Fibroblast of lung (primary cell): ENCODE results near the gene HLA-DRB1. TPM values are rescaled to one million over a fixed set of nuclear protein-coding genes. Genes with fewer than 3 reads are reported as not detected.
"Not testable (repeated sequence)": the region's sequence is repeated elsewhere in the genome, so short reads cannot be mapped to it uniquely, and the experiment has no call there.

Experiments
- DNase-seq, 2 donors: peaks; one replicate each; pipeline versions ENCODE4 v3.0.0 to v3.0.0-alpha.2; 2010; ENCODE audit warnings: low read depth in 2 of 2
- H2AFZ ChIP-seq: 2 replicates; pipeline ENCODE4 v1.5.1; 2012; ENCODE audit warnings: low read length, control low read depth, inconsistent platforms
- H3K27ac ChIP-seq: 2 replicates; pipeline ENCODE4 v1.5.1; 2011; ENCODE audit warnings: low read length, control low read depth; ENCODE audit not compliant: insufficient read depth
- H3K27me3 ChIP-seq: 2 replicates; pipeline ENCODE4 v1.5.1; 2011; ENCODE audit warnings: mild to moderate bottlenecking, low read length; ENCODE audit not compliant: control insufficient read depth, insufficient read depth
- H3K36me3 ChIP-seq: 2 replicates; pipeline ENCODE4 v1.5.1; 2011; ENCODE audit warnings: low read length; ENCODE audit not compliant: control insufficient read depth, insufficient read depth
- H3K4me1 ChIP-seq: 2 replicates; pipeline ENCODE4 v1.5.1; 2011; ENCODE audit warnings: low read length; ENCODE audit not compliant: control insufficient read depth, insufficient read depth; ENCODE audit errors: extremely low read depth
- H3K4me2 ChIP-seq: 2 replicates; pipeline ENCODE4 v1.5.1; 2011; ENCODE audit warnings: low read length, control low read depth; ENCODE audit not compliant: insufficient read depth; ENCODE audit errors: extremely low read depth
- H3K4me3 ChIP-seq, 4 experiments: fragments of 200-600 bp in 1 of 4; sonication (generic) in 1 of 4; replicated peaks in 1 of 4; 2 replicates each; pipeline ENCODE4 v1.5.1; 2011 to 2016; ENCODE audit warnings: low read length in 4 of 4, low read depth in 3 of 4, mild to moderate bottlenecking in 3 of 4, control low read depth in 2 of 4, inconsistent platforms in 1 of 4, mixed read lengths in 1 of 4; ENCODE audit not compliant: insufficient read depth in 1 of 4; ENCODE audit errors: control extremely low read depth in 1 of 4
- H3K79me2 ChIP-seq: 2 replicates; pipeline ENCODE4 v1.5.1; 2012; ENCODE audit warnings: mild to moderate bottlenecking, low read length, inconsistent platforms; ENCODE audit not compliant: control insufficient read depth, insufficient read depth
- H3K9ac ChIP-seq: 2 replicates; pipeline ENCODE4 v1.5.1; 2011; ENCODE audit warnings: mild to moderate bottlenecking, low read length, control low read depth; ENCODE audit not compliant: insufficient read depth
- H3K9me3 ChIP-seq: 2 replicates; pipeline ENCODE4 v1.5.1; 2012; ENCODE audit warnings: low read depth, low read length; ENCODE audit not compliant: control insufficient read depth, insufficient read depth
- H4K20me1 ChIP-seq: 2 replicates; pipeline ENCODE4 v1.5.1; 2011; ENCODE audit warnings: low read length; ENCODE audit not compliant: control insufficient read depth, insufficient read depth; ENCODE audit errors: extremely low read depth
- CTCF ChIP-seq, 2 donors: IDR thresholded peaks in 1 of 2; conservative IDR thresholded peaks in 1 of 2; 1 replicate in 1 of 2; 2 replicates in 1 of 2; pipeline ENCODE4 v1.5.1; 2011 to 2012; ENCODE audit warnings: low read length in 2 of 2, control low read depth in 1 of 2, inconsistent platforms in 1 of 2, low read depth in 1 of 2, mild to moderate bottlenecking in 1 of 2
- EZH2 ChIP-seq: IDR thresholded peaks from 2 replicates; pipeline ENCODE4 v1.5.1; 2012; ENCODE audit warnings: low read length, control low read depth, mild to moderate bottlenecking; ENCODE audit errors: missing control alignments
- polyA plus RNA-seq, 2 donors: library from polyadenylated mRNA; depleted of rRNA in 1 of 2; stranded (reverse) in 1 of 2; unstranded in 1 of 2; fragments of >200 nt; gene quantifications; 2 replicates each; pipeline ENCODE4 v1.2.1, GENCODE V29; 2011 to 2012; ENCODE audit warnings: missing spikeins in 1 of 2
- total RNA-seq: library from RNA; depleted of rRNA; stranded (reverse); fragments of >200 nt; gene quantifications from 2 replicates; pipeline ENCODE4 v1.2.1, GENCODE V29; 2014

HLA-DRB1 gene
- total and polyA plus RNA-seq, 2 donors (not counting 1 experiment from before 2014, with no cell fraction given): under 0.01 to 0.42 TPM

DNA sequence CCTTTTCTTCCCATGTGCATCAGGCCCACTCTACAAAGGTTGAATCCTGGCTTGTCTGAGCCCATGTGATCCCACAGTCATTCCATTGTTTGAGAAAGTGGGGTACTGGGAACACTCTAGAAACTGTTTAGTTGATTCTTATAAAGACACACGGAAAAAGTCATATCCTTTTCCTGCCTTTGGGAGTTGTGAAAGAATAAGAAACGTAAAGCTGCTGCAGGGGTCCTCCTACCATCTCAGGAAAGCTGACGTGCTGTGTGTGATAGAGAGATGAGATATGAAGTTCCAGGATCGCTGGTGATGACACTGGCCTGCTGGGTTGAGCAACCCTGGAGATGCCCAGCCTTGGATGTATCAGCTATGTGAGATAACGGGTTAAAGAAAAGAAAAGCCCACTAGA is 38.2 kb downstream of the HLA-DRB1 start:
- no peak overlapping the region for H2AFZ ChIP-seq
- no peaks in the 10 kb centered on the region for H3K36me3 ChIP-seq
- H3K27me3 ChIP-seq: no peaks in the 10 kb centered on the region
- TF ChIP-seq CTCF (conservative IDR thresholded peaks at IDR 0.05 in 1 of 2, IDR thresholded peaks at IDR 0.05 in 1 of 2; ENCODE audit: low read depth in 1 of 2, low read length in 2 of 2): no peak
- TF ChIP-seq EZH2: no peak
- H3K9ac ChIP-seq: no peak overlapping the region
- H3K4me3 ChIP-seq: no peak overlapping the region
- H3K4me2 ChIP-seq: no peak overlapping the region
- DNase-seq: no peak
- H3K9me3 ChIP-seq: no peaks in the 10 kb centered on the region
- no peak overlapping the region for H3K27ac ChIP-seq
- H4K20me1 ChIP-seq: no peaks in the 10 kb centered on the region
- H3K79me2 ChIP-seq: no peaks in the 10 kb centered on the region
- no peaks in the 10 kb centered on the region for H3K4me1 ChIP-seq

DNA sequence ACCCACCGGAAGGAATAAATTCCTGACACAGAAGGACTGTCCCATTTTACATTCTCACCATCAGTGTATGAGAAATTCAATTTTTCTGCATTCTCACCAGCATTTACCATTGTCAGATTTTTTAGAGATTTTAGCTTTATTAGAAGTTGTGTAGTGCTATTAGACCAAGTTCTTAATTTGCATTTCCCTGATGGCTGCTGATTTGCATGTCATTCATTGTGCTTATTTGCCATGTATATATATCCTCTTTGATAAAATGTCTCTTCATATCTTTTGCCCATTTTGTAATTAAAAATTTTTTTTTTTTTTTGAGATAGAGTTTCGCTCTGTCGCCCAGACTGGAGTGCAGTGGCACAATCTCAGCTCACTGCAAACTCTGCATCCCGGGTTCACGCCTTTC is 49.8 kb downstream of the HLA-DRB1 start:
- TF ChIP-seq CTCF (conservative IDR thresholded peaks at IDR 0.05 in 1 of 2, IDR thresholded peaks at IDR 0.05 in 1 of 2; ENCODE audit: low read depth in 1 of 2, low read length in 2 of 2) (no peak), EZH2 (no peak)
- H3K27me3 ChIP-seq: no peaks in the 10 kb centered on the region

DNA sequence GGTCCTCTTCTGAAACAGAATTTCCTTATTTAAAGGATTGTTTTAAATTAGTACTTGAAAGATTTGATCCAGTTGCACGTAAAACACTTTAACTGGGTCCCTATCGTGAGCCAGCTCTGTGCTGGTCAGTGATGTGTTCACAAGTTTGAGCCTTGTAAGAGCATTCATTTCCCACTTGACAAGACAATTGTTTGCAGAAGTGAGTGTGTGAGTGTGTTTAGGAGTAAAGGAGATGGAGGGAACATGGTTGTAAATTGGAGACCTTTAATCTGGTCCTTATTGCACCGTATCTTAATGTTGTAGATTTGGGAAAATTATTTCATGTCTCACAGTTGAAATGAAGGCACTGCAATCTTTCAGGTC is 59.2 kb downstream of the HLA-DRB1 start:
- H4K20me1 ChIP-seq, DNase-seq, H3K9me3 ChIP-seq, H3K36me3 ChIP-seq, H3K4me2 ChIP-seq, H3K27me3 ChIP-seq, H3K9ac ChIP-seq, H3K27ac ChIP-seq, H3K4me3 ChIP-seq, H2AFZ ChIP-seq, H3K79me2 ChIP-seq, H3K4me1 ChIP-seq: not testable (repeated sequence)

More for the DNA sequence above, 49.8 kb downstream of the HLA-DRB1 start:
- Histone ChIP-seq H3K4me3 (no peak overlapping the region), H3K36me3 (no peaks in the 10 kb centered on the region), H3K4me2 (no peak overlapping the region), H3K9me3 (no peaks in the 10 kb centered on the region), H3K9ac (no peak overlapping the region), H3K4me1 (no peaks in the 10 kb centered on the region), H3K79me2 (no peaks in the 10 kb centered on the region), H4K20me1 (no peaks in the 10 kb centered on the region), H3K27ac (no peak overlapping the region), H2AFZ (no peak overlapping the region)
- no peak for DNase-seq
